HG03095 (cell line): ENCODE measurements around the gene ODF2.
A peak's percentile ranks its signal among the peaks of the same experiment; 100 is the strongest.
"Not testable (repeated sequence)": the region's sequence is repeated elsewhere in the genome, so short reads cannot be mapped to it uniquely, and the experiment has no call there.

ENCODE experiments used
- ATAC-seq: cut with Tn5 transposase; IDR thresholded peaks from one replicate; pipeline ENCODE4 v1.9.1; 2021; ENCODE audit warnings: moderate library complexity; ENCODE audit not compliant: unreplicated experiment

The ODF2 gene

GRCh38 chr9:128455849-128456612, at the start of gene ODF2:
TSS of gene ODF2 (plus strand) at chr9:128456006. CDS start at chr9:128456092, 86 bp downstream.
- ATAC-seq: peak; percentile 81

- no peak for ATAC-seq
Observed at GRCh38 chr9:128406848-128407391, 48.9 kb upstream of the ODF2 start.

- ATAC-seq: no peak
Observed at GRCh38 chr9:128408963-128409431, 46.8 kb upstream of the ODF2 start.

- no peak for ATAC-seq
Observed at GRCh38 chr9:128409450-128409849, 46.4 kb upstream of the ODF2 start.

DNA sequence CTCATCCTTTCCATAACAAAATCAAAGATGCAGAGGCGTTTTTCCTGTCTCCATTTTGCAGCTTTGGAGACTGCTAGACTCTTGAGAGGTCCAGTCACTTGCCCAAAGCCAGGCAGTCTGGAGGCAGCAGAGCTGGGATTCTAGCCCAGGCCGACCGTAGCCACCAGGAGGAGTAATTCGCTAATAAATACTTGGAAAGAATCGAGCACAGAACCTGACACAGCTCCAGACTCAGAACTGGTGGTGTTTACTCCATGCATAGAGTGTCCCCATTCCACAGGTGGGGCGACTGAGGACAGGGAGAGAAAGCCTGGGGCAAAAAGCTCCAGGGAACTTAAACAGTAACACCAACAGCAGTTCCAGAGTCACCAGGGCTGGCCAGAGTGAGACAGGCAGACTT, 45.8 kb upstream of the ODF2 start:
- ATAC-seq: no peak

DNA sequence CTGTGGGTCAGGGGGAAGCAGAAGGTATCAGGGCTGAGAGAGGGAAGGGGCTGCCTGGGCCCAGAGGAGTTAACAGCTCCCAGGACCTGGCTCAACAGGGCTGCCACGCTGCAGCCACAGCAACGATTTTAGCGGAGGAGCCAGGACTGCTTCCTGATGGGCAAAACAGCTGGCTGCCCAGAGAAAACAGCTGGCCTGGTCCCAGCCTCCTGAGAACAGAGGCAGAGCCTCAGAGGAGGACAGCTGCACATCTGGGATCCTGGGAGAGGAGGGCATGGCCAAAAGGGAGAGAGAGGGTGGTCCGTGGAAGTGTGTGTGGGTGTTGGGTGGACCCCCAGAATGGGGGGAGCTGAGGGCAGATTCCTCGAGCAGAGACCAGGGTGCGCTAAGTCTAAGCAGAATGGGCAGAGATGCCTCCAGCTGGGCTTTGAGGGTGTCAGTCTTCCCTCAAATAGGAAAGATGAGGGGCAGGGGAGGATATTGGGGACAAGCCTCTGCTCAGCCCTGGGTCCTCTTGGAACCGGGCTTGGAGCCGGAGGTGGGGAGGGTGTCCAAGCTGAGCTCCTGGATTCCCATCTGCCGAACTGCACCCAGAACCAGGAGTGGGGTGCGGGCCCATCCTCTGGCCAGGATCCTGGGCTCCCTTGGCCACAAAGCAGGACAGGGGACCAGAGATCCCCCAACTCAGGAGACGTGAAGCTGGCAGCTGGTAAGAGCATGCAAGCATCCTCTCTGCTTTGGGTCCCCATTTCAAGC, 44.3 kb upstream of the ODF2 start:
- no peak for ATAC-seq

GRCh38 chr9:128412120-128412790, 43.6 kb upstream of the ODF2 start:
- ATAC-seq: no peak

DNA sequence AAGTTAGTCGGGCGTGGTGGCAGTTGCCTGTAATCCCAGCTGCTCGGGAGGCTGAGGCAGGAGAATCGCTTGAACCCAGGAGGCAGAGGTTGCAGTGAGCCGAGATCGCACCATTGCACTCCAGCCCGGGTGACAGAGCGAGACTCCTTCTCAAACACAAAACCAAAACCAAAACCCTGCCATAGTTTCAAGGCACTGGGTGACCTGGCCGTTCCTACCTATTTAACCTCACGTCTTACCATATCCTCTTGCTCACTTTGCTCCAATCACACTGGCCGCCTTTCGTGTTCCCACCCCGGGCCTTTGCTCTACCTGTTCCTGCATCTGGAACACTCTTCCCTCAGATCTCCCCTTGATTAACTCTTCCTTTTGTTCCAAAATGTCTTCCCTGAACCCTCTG, 42.1 kb upstream of the ODF2 start:
- ATAC-seq: not testable (repeated sequence)

DNA sequence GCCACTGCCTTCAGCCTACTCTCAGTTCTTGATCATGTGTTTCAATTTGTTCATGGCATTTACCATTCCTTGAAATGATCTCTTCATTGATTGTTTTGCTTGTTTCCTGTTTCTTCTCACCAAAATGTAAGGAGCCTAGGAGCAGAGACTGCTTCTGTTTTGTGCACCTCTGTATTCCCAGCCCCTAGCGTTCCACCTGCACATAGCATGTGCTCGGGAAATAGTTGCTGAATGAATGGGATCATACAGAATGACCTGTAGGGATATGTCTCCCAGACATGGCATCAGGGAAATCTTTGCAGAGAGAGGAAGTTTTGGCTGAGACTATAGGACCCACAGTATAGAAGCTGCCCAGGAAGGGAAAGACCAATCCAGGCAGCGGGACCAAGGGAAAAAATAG, 41.3 kb upstream of the ODF2 start:
- ATAC-seq: no peak

GRCh38 chr9:128415281-128415680, 40.5 kb upstream of the ODF2 start:
- no peak for ATAC-seq

DNA sequence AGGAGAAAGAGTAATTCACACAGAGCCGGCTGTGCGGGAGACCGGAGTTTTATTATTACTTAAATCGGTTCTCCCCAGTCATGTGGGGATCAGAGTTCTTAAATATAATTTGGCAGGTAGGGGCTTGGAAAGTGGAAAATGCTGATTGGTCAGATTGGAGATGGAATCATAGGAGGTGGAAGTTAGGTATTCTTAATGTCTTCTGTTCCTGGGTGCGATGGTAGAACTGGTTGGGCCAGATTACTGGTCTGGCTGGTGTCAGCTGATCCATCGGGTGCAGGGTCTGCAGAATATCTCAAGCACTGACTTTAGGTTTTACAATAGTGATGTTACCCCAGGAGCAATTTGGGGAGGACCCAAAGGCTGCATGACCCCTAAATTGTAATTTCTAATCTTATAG, 39.8 kb upstream of the ODF2 start:
- no peak for ATAC-seq

DNA sequence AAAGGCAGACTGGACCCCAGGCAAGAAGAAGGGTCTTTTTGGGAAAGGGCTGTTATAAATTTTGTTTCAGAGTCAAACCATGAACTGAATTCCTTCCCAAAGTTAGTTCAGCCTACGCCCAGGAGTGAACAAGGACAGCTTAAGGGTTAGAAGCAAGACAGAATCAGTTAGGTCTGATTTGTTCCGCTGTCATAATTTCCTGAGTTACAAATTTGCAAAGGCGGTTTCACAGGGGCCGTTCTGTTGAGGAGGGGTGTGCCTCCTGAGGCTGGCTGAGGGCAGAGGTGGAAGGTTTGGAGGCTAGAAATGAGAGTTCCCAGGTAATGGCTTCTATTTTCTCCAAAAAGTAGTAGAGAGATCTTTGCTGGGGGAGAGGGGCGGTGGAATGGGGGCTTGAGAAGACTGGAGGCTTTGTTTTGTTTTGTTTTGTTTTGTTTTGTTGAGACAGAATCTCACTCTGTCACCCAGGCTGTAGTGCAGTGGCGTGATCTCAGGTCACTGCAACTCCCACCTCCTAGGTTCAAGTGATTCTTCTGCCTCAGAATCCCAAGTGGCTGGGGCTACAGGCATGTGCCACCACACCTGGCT, 39.3 kb upstream of the ODF2 start:
- ATAC-seq: no peak

GRCh38 chr9:128419061-128419925, 36.5 kb upstream of the ODF2 start:
- no peak for ATAC-seq

GRCh38 chr9:128420060-128420650, 35.7 kb upstream of the ODF2 start:
- ATAC-seq: peak; percentile 73

DNA sequence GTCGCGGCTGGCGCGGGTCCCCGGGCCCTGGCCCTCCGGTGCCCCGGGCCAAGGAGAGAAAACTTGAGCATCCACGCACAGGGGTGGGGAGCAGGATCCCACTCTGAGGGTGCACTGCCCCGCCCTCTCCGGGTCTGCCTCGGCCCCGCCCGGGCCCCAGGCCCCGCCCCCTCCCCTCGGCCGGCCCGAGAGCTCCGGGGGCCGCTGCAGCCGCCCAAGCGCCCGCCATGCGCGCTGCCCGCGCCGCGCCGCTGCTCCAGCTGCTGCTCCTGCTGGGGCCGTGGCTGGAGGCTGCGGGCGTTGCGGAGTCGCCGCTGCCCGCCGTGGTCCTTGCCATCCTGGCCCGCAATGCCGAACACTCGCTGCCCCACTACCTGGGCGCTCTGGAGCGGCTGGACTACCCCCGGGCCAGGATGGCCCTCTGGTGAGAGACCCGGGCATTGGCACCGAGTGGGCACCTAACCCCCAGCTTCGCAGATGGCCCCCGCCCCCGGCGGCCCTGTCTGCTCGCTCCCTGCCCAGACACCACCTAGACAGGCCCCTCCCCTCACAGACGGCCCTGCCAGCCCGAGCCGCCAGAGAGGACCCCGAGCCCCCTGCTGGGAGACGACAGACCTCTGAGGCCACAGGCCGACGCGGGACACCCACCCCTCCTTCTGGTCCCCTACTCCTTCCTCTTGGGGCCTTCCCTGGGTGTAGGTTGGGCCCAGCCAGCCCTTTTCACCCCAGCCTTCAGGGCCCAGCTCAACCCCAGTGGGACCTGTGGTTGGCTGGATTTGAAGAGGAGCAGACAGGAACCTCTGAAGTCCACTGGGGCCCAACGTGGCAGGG, 34.9 kb upstream of the ODF2 start, which contains the start of gene CERCAM:
TSS of gene CERCAM (plus strand) at position 207 of the 831 bp plus-strand sequence. CDS start at position 228, 21 bp downstream.
- ATAC-seq: peak; percentile 74

DNA sequence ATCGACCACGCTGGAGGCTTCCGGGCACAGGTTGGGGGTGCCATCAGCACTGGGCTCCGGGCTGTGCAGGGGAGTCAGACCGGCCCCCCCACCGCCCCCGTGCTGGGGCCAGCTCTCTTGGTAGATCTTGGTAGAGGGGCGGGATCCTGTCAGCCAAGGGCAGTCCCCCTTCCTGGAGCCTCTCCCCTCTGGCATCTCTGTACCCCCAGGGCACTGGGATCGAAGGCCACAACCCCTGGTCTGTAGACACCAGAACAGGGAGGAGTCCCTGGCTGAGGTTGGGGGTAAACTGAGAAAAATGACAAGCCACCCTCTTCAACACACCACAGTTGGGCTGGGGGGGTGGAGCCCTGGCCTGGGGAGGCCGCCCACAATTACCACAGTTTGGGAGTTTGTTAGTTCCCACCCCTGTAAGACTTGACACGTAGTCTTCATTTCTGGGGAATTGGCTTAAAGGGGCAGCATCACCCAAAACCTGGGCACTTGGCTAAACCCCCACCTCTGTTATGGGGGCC, 34.3 kb upstream of the ODF2 start:
- no peak for ATAC-seq

DNA sequence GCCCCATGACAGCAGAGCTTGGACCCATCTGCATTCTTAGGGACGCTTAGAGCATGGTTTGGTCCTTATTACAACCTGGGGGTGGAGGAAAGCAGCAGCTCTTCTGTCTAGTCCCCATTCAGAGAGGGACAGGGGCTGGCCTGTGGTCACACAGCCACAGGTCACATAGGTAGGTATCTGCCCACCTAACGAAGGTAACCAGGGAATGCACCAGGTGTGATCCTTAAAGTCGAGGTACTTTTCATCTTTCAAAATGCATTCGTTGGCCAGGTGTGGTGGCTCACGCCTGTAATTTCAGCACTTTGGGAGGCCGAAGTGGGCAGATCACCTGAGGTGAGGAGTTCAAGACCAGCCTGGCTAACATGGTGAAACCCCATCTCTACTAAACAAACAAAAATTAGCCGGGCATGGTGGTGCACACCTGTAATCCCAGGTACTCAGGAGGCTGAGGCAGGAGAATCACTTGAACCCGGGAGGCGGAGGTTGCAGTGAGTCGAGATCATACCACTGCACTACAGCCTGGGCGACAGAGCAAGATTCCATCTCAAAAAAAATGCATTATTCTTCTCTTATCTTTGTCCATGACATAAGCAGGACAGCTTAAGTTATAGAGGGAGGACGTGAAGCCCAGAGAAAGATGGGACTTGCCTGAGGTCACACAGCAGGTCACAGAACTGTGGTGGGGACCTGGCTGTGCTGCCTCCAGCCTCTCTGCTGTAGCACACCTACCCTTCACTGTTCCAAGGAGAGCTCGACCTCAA, 33.6 kb upstream of the ODF2 start:
- not testable (repeated sequence) for ATAC-seq

DNA sequence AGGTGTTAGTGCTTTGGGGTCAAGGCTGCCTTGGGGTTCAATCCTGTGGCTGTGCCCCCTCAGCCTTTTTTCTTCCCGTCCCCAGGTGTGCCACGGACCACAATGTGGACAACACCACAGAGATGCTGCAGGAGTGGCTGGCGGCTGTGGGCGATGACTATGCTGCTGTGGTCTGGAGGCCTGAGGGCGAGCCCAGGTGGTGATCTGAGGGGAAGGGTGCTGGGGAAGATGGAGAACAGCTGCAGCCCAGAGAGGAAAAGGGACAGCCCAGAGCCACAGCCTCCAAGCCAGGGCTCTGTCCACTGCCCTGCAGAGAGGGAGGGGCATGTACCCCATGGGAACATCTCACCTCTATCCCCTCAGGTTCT, 33.0 kb upstream of the ODF2 start:
- no peak for ATAC-seq
